Fibroblast of the aortic adventitia (primary cell): ENCODE data around the gene TMEM208. TPM values are rescaled to one million over a fixed set of nuclear protein-coding genes. Genes with fewer than 3 reads are reported as not detected.
A peak's percentile ranks its signal among the peaks of the same experiment; 100 is the strongest.

Experiments
- DNase-seq: peaks from one replicate; pipeline ENCODE4 v3.0.0-alpha.2; 2010; ENCODE audit warnings: low read depth
- H3K4me3 ChIP-seq: 2 replicates; pipeline ENCODE4 v1.5.1; 2011; ENCODE audit warnings: low read depth, mild to moderate bottlenecking, control low read depth, low read length, moderate library complexity
- CTCF ChIP-seq: IDR thresholded peaks from 2 replicates; pipeline ENCODE4 v1.5.1; 2011; ENCODE audit warnings: mild to moderate bottlenecking, low read length, control low read depth, inconsistent platforms; ENCODE audit not compliant: insufficient read depth
- total RNA-seq: library from RNA; depleted of rRNA; stranded (reverse); fragments of >200 nt; gene quantifications from 2 replicates; pipeline ENCODE4 v1.2.3, GENCODE V29; 2012; ENCODE audit warnings: low replicate concordance

Gene TMEM208
- total RNA-seq, 1 donor, result 24.3 TPM

- TF ChIP-seq CTCF, result no peak
- no peak for DNase-seq
- H3K4me3 ChIP-seq, result peak overlapping the region; percentile 65
These were observed 22.5 kb downstream of the TMEM208 start for GRCh38 chr16:67249178-67250044.

GRCh38 chr16:67250045-67250327 lies 23.1 kb downstream of the TMEM208 start:
- H3K4me3 ChIP-seq, result no peak overlapping the region
- TF ChIP-seq CTCF, result no peak
- no peak for DNase-seq

GRCh38 chr16:67252609-67253497 lies 25.9 kb downstream of the TMEM208 start:
- no peak for TF ChIP-seq CTCF
- no peak overlapping the region for H3K4me3 ChIP-seq
- no peak for DNase-seq

- H3K4me3 ChIP-seq, result no peak overlapping the region
- DNase-seq, result no peak
- no peak for TF ChIP-seq CTCF
These were observed 28.0 kb downstream of the TMEM208 start for GRCh38 chr16:67254801-67255552.

- H3K4me3 ChIP-seq, result no peak overlapping the region
- no peak for TF ChIP-seq CTCF
- DNase-seq, result no peak
These were observed 28.8 kb downstream of the TMEM208 start for GRCh38 chr16:67255553-67256221.

- TF ChIP-seq CTCF, result no peak
- H3K4me3 ChIP-seq, result no peak overlapping the region
- no peak for DNase-seq
These were observed 29.8 kb downstream of the TMEM208 start for GRCh38 chr16:67256701-67257230.
